ENCODE results near the gene MICU1. TPM values are rescaled to one million over a fixed set of nuclear protein-coding genes. Genes with fewer than 3 reads are reported as not detected.

The MICU1 gene
- total and polyA plus RNA-seq, 2 of the 13 experiments (the other 11 are each of a cell fraction or from before 2014, with no cell fraction given) = 32.5 to 56.1 TPM

DNA sequence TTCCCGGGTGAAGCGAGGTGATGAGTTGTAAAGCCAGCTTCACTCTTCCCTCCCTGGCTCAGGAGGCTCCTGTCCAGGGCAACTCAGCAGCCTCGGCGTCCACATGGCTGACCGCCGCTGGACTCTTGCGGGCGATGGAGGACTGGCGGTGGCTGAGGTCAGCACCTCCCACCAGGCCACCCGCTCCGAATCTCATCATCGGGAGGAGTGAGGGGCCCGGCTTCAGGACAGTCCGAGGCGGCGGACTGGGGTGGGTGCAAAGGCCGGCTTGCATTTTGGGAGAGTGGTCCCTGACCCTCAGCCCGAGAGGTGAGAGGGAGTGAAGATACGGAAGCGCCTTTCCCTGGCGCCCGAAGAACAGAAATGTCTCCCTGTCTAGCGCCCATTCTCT lies 271.9 kb downstream of the MICU1 start (continued):
- TF ChIP-seq ZNF136 (CRISPR knock-in tag; IDR thresholded peaks at IDR 0.05; ENCODE audit: low read depth) (0 out of 2 replicates have a peak, but pooled peaks have one; percentile 1), ZSCAN12 (CRISPR knock-in tag; IDR thresholded peaks at IDR 0.05) (no peak), KLF16 (CRISPR knock-in tag; IDR thresholded peaks at IDR 0.05) (no peak), CENPT (CRISPR knock-in tag; IDR thresholded peaks at IDR 0.05; ENCODE audit: low read depth) (no peak), ZNF510 (CRISPR knock-in tag; IDR thresholded peaks at IDR 0.05; ENCODE audit: low read depth) (0 out of 2 replicates have a peak, but pooled peaks have one; percentile 9), TEAD3 (CRISPR knock-in tag; optimal IDR thresholded peaks at IDR 0.05; ENCODE audit: borderline replicate concordance) (peak; percentile 9), MYC (CRISPR knock-in tag; IDR thresholded peaks at IDR 0.05; ENCODE audit: borderline replicate concordance) (no peak; the same call in 1 of the 2 replicates), ZC3H4 (CRISPR knock-in tag; IDR thresholded peaks at IDR 0.05; ENCODE audit: borderline replicate concordance) (peak; percentile 37; the same call in 1 of the 2 replicates), ZNF225 (CRISPR knock-in tag; IDR thresholded peaks at IDR 0.05) (peak; percentile 20; the same call in 1 of the 2 replicates), CREM (IDR thresholded peaks at IDR 0.05) (no peak), CREM (CRISPR knock-in tag; IDR thresholded peaks at IDR 0.05) (no peak), ZNF614 (CRISPR knock-in tag; IDR thresholded peaks at IDR 0.05; ENCODE audit: borderline replicate concordance) (no peak), IRF2 (CRISPR knock-in tag; IDR thresholded peaks at IDR 0.05) (no peak), KDM5A (IDR thresholded peaks at IDR 0.05; ENCODE audit: borderline replicate concordance, low read length) (no peak), MBNL3 (CRISPR knock-in tag; conservative IDR thresholded peaks at IDR 0.05) (no peak), GABPB1 (CRISPR knock-in tag; IDR thresholded peaks at IDR 0.05) (no peak), RFXANK (CRISPR knock-in tag; IDR thresholded peaks at IDR 0.05) (no peak)
- TF ChIP-seq, protein P1, sequence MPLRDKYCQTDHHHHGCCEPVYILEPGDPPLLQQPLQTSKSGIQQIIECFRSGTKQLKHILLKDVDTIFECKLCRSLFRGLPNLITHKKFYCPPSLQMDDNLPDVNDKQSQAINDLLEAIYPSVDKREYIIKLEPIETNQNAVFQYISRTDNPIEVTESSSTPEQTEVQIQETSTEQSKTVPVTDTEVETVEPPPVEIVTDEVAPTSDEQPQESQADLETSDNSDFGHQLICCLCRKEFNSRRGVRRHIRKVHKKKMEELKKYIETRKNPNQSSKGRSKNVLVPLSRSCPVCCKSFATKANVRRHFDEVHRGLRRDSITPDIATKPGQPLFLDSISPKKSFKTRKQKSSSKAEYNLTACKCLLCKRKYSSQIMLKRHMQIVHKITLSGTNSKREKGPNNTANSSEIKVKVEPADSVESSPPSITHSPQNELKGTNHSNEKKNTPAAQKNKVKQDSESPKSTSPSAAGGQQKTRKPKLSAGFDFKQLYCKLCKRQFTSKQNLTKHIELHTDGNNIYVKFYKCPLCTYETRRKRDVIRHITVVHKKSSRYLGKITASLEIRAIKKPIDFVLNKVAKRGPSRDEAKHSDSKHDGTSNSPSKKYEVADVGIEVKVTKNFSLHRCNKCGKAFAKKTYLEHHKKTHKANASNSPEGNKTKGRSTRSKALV (CRISPR knock-in tag; IDR thresholded peaks at IDR 0.05) = no peak
- TF ChIP-seq, protein P2, sequence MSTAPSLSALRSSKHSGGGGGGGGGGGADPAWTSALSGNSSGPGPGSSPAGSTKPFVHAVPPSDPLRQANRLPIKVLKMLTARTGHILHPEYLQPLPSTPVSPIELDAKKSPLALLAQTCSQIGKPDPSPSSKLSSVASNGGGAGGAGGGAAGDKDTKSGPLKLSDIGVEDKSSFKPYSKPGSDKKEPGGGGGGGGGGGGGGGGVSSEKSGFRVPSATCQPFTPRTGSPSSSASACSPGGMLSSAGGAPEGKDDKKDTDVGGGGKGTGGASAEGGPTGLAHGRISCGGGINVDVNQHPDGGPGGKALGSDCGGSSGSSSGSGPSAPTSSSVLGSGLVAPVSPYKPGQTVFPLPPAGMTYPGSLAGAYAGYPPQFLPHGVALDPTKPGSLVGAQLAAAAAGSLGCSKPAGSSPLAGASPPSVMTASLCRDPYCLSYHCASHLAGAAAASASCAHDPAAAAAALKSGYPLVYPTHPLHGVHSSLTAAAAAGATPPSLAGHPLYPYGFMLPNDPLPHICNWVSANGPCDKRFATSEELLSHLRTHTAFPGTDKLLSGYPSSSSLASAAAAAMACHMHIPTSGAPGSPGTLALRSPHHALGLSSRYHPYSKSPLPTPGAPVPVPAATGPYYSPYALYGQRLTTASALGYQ (CRISPR knock-in tag; IDR thresholded peaks at IDR 0.05) = no peak
- TF ChIP-seq, protein P3, sequence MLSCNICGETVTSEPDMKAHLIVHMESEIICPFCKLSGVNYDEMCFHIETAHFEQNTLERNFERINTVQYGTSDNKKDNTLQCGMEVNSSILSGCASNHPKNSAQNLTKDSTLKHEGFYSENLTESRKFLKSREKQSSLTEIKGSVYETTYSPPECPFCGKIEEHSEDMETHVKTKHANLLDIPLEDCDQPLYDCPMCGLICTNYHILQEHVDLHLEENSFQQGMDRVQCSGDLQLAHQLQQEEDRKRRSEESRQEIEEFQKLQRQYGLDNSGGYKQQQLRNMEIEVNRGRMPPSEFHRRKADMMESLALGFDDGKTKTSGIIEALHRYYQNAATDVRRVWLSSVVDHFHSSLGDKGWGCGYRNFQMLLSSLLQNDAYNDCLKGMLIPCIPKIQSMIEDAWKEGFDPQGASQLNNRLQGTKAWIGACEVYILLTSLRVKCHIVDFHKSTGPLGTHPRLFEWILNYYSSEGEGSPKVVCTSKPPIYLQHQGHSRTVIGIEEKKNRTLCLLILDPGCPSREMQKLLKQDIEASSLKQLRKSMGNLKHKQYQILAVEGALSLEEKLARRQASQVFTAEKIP (CRISPR knock-in tag; IDR thresholded peaks at IDR 0.05; ENCODE audit: borderline replicate concordance) = no peak
- TF ChIP-seq, protein P4, sequence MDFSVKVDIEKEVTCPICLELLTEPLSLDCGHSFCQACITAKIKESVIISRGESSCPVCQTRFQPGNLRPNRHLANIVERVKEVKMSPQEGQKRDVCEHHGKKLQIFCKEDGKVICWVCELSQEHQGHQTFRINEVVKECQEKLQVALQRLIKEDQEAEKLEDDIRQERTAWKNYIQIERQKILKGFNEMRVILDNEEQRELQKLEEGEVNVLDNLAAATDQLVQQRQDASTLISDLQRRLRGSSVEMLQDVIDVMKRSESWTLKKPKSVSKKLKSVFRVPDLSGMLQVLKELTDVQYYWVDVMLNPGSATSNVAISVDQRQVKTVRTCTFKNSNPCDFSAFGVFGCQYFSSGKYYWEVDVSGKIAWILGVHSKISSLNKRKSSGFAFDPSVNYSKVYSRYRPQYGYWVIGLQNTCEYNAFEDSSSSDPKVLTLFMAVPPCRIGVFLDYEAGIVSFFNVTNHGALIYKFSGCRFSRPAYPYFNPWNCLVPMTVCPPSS (IDR thresholded peaks at IDR 0.05) = no peak
- TF ChIP-seq, protein P5, sequence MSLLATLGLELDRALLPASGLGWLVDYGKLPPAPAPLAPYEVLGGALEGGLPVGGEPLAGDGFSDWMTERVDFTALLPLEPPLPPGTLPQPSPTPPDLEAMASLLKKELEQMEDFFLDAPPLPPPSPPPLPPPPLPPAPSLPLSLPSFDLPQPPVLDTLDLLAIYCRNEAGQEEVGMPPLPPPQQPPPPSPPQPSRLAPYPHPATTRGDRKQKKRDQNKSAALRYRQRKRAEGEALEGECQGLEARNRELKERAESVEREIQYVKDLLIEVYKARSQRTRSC (CRISPR knock-in tag; IDR thresholded peaks at IDR 0.05; ENCODE audit: low read depth) = no peak
- TF ChIP-seq, protein P6, sequence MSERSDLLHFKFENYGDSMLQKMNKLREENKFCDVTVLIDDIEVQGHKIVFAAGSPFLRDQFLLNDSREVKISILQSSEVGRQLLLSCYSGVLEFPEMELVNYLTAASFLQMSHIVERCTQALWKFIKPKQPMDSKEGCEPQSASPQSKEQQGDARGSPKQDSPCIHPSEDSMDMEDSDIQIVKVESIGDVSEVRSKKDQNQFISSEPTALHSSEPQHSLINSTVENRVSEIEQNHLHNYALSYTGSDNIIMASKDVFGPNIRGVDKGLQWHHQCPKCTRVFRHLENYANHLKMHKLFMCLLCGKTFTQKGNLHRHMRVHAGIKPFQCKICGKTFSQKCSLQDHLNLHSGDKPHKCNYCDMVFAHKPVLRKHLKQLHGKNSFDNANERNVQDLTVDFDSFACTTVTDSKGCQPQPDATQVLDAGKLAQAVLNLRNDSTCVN (CRISPR knock-in tag; IDR thresholded peaks at IDR 0.05; ENCODE audit: borderline replicate concordance) = no peak

Measured in HepG2 (cell line).